IPS-11a (cell line): Measurements from ENCODE around the gene DGCR8.

ENCODE experiments used
- H3K4me3 ChIP-seq: one replicate; pipeline ENCODE4 v1.5.1; 2013; ENCODE audit warnings: low read depth, low read length, control low read depth

The DGCR8 gene

DNA sequence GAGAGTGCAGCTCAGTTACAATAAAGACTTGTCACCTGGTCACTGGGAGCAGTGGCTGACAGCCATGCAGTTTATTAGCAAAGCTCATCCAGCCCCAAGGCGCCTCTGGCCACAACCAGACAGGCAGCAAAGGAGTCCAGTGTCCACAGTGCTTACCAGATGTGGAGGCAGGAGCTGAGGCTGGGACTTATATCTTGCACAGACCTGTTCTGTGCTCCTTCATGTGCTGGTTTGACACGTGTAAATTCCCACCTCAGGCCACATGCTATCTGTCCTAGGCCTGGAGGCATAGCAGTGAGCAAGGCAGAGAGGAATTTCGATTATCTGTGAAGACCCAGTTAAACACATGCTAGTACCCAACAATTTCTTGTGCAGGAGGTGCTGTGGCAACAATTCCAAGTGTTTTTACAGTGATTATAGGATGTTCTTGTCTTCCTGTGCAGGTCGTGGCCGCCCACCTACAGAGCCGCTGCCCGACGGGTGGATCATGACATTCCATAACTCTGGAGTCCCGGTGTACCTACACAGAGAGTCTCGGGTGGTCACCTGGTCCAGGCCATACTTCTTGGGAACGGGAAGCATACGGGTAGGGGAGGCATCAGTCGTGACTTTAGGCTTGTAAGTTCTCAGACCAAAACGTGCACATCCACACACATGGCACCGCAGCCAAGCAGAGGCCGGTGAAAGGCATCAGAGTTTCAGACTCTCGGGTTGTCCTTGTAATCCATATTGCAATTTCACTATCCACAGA, 9.4 kb downstream of the DGCR8 start:
- no peak overlapping the region for H3K4me3 ChIP-seq

DNA sequence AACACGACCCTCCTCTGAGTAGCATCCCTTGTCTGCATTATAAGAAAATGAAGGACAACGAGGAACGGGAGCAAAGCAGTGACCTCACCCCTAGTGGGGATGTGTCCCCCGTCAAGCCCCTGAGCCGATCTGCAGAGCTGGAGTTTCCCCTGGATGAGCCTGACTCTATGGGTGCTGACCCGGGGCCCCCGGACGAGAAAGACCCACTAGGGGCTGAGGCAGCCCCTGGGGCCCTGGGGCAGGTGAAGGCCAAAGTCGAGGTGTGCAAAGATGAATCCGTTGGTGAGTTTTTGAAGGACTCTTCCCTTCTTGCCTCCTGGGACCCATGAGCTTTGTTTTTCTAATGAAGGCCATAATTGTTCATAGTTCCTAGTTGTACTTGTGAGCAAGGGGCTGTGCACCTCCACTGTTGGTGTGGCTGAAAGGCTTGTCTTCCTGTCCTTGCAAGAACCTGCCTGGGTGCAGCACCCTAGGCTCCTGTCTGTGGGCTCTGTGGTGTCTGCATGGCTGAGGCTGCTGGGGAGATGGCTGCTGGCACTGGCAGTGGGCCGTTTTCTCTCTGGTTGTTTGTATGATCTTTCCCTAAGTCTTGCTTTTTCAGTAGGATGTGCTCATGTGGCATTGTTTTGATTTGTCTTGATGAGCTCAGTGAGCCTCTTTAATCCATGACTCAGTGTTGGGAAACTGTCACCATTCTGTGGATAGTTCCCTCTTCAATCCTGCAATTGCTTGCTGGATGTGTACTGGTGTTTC, 10.1 kb downstream of the DGCR8 start:
- H3K4me3 ChIP-seq, result no peak overlapping the region

DNA sequence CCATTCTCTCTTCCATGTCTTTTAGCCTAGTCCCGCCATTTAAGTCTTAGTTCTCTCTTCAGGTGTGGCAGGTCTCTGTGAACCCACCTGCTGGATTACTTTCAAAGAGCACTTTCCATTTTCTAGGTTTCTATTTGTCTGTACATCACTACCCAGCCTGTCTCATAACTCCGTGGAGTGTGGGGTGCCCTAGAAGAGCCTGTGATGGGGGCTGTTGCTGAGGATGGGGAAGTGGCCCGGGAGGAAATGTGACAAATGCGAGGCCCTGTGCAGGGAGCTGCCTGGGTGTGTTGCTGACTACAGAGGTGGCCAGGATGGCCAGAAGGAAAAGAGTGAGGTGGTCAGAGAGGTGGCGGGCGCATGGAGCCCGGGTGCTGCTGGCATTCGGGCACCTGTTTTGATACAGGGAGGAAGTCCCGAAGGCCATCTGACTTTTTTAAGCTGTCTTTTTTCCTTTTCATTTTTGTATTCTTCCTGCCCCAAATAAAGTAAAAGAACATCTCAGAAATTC, 10.7 kb downstream of the DGCR8 start:
- H3K4me3 ChIP-seq, result no peak overlapping the region

DNA sequence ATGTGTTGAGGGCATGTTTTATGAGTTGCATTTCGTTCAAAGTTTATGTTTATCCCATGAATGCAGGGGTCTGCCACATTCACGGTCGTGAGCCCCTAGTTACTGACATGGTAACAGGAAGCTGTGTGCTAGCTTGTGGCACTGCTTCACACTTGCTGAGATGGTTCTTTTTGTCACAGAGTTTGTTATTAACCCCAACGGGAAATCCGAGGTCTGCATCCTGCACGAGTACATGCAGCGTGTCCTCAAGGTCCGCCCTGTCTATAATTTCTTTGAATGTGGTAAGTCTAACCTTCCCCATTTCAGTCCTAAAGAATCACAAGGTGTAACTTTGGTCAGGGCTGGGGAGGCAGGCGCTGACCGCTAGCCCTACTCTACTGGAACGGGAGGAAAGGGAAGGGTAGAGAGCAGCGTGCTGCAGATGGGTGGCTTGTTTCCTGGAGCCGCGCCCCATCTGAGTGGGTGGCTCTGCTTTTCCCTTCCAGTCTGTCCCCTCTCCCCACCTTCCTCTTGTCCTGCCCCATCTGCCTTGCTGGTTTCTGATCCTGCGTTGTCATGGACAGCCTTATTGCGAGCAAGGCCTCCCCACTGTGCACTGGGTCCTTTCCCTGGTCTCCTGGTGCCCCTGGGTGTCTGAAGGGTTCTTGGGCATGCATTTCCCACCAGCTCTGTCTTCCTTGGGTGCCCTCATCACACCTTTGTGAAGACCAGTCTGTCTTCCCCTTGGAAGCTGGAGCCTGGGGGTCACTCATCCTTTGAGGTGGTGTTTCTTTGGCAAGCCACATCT, 11.8 kb downstream of the DGCR8 start:
- H3K4me3 ChIP-seq, result no peak overlapping the region

DNA sequence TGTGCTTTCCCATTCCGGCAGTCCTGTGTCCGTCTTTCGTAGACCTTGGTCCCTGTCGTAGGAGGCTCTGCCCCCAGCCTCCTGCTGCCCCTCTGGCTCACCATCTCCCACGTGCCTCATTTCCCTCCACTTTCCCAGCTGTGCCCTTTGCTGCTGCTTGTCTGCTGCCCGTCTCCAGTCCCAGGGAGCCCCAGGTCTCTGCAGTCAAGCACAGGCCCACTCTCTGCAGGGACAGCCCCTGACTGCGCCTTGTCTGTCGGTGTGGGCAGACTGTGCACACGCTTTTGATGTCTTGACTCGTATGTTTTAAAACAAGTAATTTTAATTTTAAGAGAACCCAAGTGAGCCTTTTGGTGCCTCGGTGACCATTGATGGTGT, 12.4 kb downstream of the DGCR8 start:
- no peak overlapping the region for H3K4me3 ChIP-seq

DNA sequence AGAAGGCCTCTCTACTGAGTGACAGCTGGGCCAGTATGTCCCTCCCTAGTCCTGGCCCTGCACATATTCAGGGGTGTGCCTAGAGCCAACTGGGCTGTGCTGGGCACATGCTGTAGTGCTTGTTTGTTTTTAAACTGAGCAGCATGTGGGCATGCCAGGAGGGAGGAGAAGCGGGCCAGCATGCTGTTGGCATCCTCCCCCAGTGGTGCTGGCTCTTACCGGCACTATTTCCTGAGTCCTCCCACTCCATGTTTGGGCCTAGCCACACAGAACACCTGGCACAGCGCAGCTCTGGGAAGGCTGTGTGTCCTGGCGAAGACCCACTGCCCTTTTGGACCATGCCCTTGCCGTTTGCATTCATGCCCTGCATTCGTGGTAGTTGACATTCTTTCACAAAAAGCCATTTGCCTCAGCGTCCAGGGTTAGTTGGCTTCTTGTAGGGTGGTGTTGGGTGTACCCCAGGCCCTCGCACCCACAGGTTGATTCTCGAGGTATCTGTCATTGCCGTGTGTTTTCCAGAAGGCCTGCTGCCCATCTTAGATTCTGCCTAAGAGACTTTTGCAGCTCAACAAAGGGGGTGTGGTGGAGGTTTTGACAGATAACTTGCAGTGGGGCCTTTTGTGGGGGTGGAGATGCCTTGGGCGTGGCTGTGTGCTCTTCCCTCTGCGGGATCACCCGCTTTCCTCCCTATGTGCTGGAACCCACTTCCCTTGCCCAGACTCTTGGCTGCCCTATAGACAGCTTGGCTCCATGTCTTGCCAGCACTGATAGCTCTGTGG, 13.6 kb downstream of the DGCR8 start:
- H3K4me3 ChIP-seq, result no peak overlapping the region

DNA sequence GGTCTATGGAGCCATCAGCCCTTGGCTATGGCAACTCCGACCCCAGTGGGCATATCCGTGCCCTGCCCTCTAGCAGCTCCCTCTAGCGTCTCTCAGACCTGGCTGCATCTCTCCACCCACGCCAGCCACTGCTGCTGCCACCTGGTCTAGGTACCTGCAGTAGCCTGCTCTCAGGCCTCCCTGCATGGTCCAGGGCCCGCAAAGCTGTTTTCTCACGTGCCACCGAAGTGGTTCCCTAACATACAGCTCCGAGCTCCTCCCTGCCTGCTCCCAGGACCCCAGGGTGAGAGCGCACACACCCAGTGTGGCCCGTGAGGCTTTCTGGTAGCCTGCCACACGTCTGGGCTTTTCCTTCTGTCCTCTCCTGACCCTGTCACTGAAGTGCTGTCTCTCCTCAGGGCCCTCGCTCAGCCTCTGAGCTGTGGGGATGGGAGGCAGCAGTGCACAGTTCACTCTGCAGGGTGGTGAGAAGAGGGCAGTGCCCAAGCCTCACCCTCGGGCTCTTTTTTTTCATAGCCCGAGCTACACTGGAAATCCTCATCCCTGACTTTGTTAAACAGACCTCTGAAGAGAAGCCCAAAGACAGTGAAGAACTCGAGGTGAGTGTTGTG, 14.3 kb downstream of the DGCR8 start:
- H3K4me3 ChIP-seq, result no peak overlapping the region

DNA sequence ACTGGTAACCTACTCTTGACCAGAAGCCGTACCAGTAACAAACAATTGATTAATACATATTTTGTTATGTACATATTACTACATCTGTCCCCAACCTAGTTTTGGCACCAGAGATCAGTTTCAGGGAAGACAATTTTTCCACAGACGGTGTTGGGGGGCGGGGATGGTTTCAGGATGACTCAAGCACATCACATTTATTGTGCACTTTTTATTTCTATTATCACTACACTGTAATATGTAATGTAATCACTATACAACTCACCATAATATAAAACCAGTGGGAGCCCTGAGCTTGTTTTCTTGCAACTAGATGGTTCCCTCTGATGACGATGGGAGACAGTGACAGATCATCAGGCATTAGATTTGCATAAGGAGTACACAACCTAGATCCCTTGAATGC, 15.5 kb downstream of the DGCR8 start:
- no peak overlapping the region for H3K4me3 ChIP-seq

DNA sequence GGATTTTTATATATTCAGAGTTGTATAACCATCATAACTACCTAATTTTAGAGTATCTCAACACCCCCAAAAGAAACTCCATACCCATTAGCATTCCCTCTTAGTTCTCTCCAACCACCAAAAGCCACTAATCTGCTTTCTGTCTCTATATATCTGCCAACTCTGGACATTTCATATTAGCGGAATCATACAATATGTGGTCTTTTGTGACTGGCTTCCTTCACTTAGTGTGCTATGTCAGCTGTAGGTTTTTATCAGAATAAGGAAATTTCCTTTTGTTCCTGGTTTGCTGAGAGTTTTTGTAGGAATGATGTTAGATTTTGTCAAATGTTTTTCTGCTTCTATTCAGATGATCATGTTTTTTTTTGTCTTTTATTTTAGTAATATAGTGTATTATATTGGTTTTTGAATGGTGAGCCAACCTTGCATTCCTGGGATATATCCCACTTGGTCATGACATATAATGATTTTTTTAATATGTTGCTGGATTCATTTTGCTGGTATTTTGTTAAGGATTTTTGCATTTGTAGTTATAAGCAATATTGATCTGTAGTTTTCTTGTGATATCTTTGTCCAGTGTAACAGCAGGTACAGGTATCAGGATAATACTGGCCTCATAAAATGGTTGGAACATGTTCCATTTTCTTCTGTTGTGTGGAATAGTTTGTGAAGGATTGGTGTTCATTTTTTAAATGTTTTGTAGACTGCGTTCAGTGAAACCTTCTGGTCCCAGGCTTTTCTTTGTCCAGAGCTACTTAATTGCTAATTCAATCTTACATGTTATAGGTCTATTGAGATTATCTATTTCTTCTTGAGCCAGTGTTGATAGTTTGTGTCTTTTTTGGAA, 16.8 kb downstream of the DGCR8 start:
- no peak overlapping the region for H3K4me3 ChIP-seq

DNA sequence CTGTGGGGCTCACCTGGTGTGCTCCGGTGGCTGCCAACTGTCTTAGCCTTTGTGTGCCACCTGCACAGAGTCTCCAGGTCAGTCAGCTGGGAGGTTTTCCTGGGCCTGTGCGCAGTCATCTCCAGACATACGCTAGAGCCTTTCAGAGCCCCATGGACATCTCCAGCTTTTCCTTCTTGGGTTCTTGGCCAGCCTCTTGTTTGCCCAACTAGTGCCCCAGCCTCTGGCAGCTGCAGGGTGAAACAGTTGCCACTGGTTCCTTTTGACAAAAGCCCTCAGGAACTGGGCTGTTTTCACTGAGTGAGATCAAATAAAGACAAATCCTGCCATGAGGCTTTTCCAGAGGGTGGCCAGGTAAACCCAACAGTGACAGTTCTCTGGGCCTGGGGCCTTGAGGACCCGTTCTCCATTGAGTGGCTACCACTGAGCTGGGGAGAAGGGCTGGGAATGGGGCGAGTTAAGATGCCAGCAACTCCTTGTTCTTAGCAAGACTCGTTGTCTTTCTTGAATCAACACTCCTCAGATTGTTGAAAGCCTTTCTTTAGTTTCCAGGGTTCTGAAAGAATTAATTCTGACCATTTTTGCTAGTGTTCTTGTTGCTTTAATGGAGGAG, 19.2 kb downstream of the DGCR8 start:
- H3K4me3 ChIP-seq, result no peak overlapping the region

DNA sequence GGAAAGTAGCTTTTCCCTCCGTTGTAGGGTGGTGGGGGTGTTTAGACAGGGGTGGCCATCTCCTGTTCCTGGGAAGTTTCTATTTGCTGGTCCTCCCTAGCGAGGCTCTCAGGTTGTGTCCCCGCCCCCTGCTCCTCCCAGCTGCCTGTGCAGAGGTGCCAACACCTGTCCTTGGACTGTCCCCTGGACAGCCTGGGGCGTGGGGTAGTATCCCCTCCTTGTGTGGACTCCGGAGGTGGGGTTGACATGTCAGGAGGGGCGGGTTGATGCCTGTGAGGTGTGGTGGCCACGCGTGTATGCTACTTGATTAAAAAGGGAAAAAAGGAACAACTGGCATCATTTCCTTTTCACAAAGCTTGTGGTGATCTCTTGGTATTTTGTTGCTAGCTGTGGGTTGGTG, 21.6 kb downstream of the DGCR8 start:
- H3K4me3 ChIP-seq, result no peak overlapping the region

DNA sequence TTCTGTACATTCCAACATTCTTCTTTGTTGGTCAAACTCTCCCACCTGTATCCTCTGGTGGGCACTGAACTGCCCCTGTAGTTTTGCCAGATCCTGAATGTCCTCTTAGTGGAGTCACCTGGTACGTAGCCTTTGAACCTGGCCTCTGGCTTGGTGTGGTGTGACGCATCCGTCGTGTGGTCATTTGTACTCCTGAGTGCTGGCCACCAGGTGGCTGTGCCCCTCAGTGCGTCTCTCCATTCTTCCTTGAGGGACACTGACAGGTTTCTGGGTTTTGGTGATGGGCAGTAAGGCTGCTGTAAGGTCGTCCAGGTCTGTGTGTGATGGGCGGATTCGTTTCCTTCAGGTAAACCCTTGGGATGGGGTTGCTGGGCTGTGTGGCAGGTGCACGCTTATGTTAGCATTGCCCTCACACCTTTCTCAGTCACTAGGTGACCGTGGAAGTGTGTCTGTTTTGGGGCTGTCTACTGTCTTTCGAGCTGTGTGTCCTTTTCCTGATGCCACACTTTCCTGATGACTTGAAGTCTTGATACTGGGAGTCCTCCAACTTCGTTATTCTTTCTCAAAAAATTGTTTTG, 22.3 kb downstream of the DGCR8 start:
- no peak overlapping the region for H3K4me3 ChIP-seq

DNA sequence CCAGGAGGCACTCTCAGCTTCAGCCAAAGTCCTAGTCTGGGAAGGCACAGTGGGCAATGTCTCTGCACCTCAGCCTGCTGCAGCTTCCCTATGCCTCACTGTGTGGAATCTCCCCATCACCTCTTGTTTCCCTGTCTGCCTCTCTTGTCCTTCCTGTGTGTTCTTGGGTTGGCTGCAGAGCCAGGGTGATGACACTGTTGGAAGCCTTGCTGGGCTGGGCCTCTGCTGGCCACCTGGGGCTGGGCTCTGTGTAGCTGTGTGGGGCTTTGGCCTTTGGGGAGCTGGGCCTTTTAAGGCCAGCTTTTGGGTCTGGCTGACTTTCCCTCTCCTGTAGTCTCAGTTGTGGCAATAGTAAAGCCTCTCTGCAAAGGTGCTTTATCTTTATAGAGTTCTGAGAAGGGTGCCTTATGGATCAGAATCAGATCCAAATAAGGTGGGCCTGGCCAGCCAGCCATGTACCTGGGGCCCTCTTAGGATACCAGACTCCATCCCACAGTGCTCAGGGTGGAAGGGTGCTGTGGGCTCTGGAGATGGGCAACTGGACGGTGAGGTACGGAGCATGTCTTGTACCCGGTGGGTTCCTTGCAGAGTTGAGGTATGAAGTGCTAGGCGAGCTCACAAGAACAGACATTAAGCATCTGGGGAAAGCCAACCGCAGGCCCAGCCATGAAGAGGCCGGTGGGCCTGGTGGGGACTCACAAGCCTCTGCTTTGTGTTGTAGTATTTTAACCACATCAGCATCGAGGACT, 25.6 kb downstream of the DGCR8 start:
- no peak overlapping the region for H3K4me3 ChIP-seq

DNA sequence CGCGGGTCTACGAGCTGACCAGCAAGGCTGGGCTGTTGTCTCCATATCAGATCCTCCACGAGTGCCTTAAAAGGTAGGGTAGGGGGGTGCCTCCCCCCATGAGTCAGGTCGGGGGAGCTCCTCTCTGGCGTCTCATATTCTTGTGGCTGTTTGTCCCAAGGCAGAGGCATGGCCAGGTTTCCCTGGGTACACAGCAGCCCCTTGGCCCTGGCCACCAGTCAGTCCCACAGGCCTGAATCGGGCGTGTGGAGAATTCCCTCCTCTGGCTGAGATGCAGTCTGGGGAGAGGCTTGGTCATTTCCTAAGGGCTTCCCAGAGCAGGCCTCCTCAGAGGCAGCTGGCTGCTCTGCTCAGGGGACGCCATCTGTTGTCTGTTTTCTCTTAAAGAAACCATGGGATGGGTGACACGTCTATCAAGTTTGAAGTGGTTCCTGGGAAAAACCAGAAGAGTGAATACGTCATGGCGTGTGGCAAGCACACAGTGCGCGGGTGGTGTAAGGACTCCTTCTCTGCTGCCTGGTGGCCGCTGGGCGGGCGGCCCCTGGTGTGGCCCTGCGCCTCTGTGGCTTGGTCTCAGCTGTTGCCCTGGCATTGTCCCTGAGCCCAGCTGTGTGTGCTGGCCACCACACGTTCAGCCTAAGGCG, 26.3 kb downstream of the DGCR8 start:
- H3K4me3 ChIP-seq, result no peak overlapping the region

DNA sequence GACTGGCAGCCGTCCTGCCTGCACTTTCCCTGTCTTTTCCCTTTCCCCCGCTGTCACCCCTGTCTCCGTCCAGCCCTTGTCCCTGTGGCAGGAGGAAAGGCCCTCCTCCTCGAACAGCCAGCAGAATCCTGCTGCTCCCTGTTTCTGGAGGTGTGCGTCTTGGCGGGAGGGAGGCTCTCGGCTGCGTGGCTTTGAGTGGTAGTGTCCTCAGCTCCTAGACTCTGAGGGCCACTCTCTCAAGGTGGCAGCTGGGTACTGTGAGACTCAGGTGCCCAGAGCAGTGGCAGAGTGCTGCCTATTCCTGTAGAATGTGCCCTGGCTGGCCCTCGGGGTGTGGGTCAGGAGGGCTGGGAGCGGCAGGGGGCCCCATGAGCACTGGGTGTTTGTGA, 26.8 kb downstream of the DGCR8 start:
- H3K4me3 ChIP-seq, result no peak overlapping the region

DNA sequence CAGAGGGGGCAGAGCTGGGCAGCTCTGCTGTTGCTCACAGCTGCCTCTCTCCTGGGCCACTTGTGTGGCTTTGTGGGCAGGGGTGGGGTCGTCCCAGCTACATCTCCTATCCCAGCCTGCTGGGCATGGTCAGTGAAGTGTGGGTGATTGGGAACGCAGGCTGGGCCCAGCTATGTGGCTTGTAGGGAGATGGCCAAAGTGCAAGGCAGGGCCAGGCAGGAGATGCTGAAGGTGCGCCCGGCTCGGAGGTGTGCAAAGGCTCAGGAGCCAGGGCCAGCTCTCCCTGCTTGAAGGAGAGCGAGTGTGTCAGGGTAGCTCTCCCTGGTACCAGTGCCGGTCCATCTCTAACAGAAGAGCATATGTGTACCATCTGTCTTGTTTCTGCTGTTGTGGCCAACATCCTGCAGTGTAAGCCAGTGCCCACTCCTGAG, 27.4 kb downstream of the DGCR8 start:
- no peak overlapping the region for H3K4me3 ChIP-seq

DNA sequence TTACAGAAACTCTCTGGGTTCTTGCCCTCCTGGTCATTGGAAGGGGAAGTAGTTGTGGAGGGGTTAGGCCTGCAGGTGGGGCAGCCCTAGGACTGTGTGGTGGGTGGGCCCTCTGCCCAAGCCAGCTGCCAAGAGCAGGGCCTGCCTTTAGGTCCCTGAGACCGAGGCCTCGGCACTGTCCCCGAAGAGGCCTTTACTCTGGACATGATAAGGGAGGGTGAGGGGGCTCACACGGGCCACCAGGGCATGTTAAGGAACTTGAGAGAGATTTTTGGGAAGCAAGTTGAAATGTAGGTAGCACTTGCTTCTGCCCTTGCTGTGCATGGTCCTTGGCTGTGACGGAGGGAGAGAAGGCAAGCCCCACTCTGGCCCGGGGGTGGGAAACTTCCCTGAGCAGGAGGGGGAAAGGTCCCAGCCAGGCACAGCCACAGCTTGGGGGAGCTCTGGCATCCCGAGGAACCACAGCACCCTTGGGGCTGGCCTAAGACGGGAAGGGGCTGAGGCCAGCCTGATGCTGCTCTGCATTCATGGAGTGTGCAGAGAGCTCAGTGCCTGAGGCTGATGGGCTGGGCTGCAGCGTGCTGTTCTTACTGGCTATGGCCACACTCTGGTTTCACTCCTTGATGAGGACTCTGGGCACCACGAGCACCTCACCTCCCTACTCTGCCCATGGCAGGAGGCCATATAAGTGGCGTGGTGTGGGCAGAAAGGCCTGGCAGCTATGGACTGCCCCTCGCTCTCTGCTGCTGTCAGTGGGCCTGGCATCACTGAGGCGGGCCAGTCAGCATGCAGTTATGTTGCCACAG, 28.1 kb downstream of the DGCR8 start:
- no peak overlapping the region for H3K4me3 ChIP-seq
